HepG2 (cell line): ENCODE measurements around the gene TFEB. TPM values are rescaled to one million over a fixed set of nuclear protein-coding genes. Genes with fewer than 3 reads are reported as not detected.

Experiments
- ATAC-seq: fragments of 200-7000 bp; cut with Tn5 transposase; 3 replicates; pipeline ENCODE4 v1.9.1; 2020; ENCODE audit warnings: mild to moderate bottlenecking, moderate library complexity
- BruUV-seq: library from RNA; stranded (reverse); fragments of 400-500 nt; replicated peaks from 2 replicates; lab custom pipeline; 2021; lab: Mats Ljungman, UMichigan
- CTCF ChIA-PET: fragments of 300-600 bp; formaldehyde crosslinking; extraction: SDS; loops from one replicate; lab custom pipeline; 2021; ENCODE audit warnings: low total read pairs, inconsistent platforms, low intra/inter-chr PET ratio; lab: Yijun Ruan, JAX
- POLR2A ChIA-PET: fragments of 350-600 bp; sonication (Branson Sonifier 250); formaldehyde crosslinking; loops from one replicate; lab custom pipeline; 2020; ENCODE audit warnings: antibody characterized with exemption, inconsistent platforms; lab: Yijun Ruan, JAX
- DNase-seq: peaks from one replicate; pipeline ENCODE4 v3.0.0-alpha.2; 2015; ENCODE audit warnings: low spot score
- FAIRE-seq: peaks from 3 replicates; lab custom pipeline; 2011; peaks lifted over from hg19 to GRCh38; lab: Jason Lieb, UNC
- H2AFZ ChIP-seq: one replicate; pipeline ENCODE4 v1.6.1; 2011; ENCODE audit warnings: low read length, inconsistent platforms
- H3K27ac ChIP-seq: fragments of 300-600 bp; 3 replicates; pipeline ENCODE4 v1.8.0; 2011; ENCODE audit warnings: mixed run types, mild to moderate bottlenecking, mixed read lengths, low read length, inconsistent platforms; ENCODE audit not compliant: insufficient read depth; ENCODE audit errors: extremely low read length
- H3K27me3 ChIP-seq, 2 experiments: fragments of 200-600 bp in 1 of 2; 2 replicates in 1 of 2; 3 replicates in 1 of 2; pipeline versions ENCODE4 v1.6.0 to v1.8.0; 2011; ENCODE audit warnings: low read length in 2 of 2, mild to moderate bottlenecking in 2 of 2, moderate library complexity in 2 of 2, inconsistent platforms in 1 of 2; ENCODE audit not compliant: insufficient read depth in 2 of 2, control insufficient read depth in 1 of 2
- H3K36me3 ChIP-seq, 2 experiments: fragments of 200-600 bp in 1 of 2; replicated peaks in 1 of 2; 2 replicates in 1 of 2; 3 replicates in 1 of 2; pipeline versions ENCODE4 v1.5.1 to v1.8.0; 2011; ENCODE audit warnings: low read length in 2 of 2, inconsistent platforms in 1 of 2; ENCODE audit not compliant: insufficient read depth in 2 of 2, control insufficient read depth in 1 of 2
- H3K4me1 ChIP-seq: 2 replicates; pipeline ENCODE4 v1.5.1; 2012; ENCODE audit warnings: low read length, inconsistent platforms; ENCODE audit not compliant: insufficient read depth
- H3K4me2 ChIP-seq: 2 replicates; pipeline ENCODE4 v1.6.0; 2011; ENCODE audit warnings: low read depth, low read length, inconsistent platforms
- H3K4me3 ChIP-seq, 3 experiments: fragments of 200-600 bp in 1 of 3; sonication (generic), shearing (Covaris generic) in 1 of 3; replicated peaks in 1 of 3; 2 replicates each; pipeline ENCODE4 v1.5.1; 2011 to 2016; ENCODE audit warnings: low read length in 3 of 3, inconsistent platforms in 2 of 3, low read depth in 2 of 3, mild to moderate bottlenecking in 2 of 3, control low read depth in 1 of 3, mixed read lengths in 1 of 3; ENCODE audit not compliant: insufficient read depth in 1 of 3
- H3K79me2 ChIP-seq: one replicate; pipeline ENCODE4 v1.6.1; 2011; ENCODE audit warnings: low read length, inconsistent platforms; ENCODE audit not compliant: insufficient read depth
- H3K9ac ChIP-seq: 2 replicates; pipeline ENCODE4 v1.6.0; 2011; ENCODE audit warnings: mild to moderate bottlenecking, low read depth, low read length, inconsistent platforms; ENCODE audit not compliant: insufficient read depth
- H3K9me3 ChIP-seq: 2 replicates; pipeline ENCODE4 v1.5.1; 2012; ENCODE audit warnings: mild to moderate bottlenecking, low read length
- H4K20me1 ChIP-seq: 2 replicates; pipeline ENCODE4 v1.6.0; 2011; ENCODE audit warnings: inconsistent platforms, mild to moderate bottlenecking, low read length, moderate library complexity; ENCODE audit not compliant: insufficient read depth
- ATM ChIP-seq: fragments of 450-650 bp; IDR thresholded peaks from 2 replicates; pipeline ENCODE4 v1.7.1; 2017; ENCODE audit warnings: mild to moderate bottlenecking, borderline replicate concordance
- CAMTA2 ChIP-seq: sonication (generic); formaldehyde crosslinking; IDR thresholded peaks from 2 replicates; pipeline ENCODE4 v1.4.0; 2020; ENCODE audit warnings: mild to moderate bottlenecking, missing genetic modification reagents, borderline replicate concordance
- FLYWCH1 ChIP-seq: sonication (generic); formaldehyde crosslinking; IDR thresholded peaks from 2 replicates; pipeline ENCODE4 v1.8.1; 2023; ENCODE audit warnings: mild to moderate bottlenecking, missing genetic modification reagents
- IRX3 ChIP-seq: sonication (generic); formaldehyde crosslinking; IDR thresholded peaks from 2 replicates; pipeline ENCODE4 v1.8.1; 2023; ENCODE audit warnings: mild to moderate bottlenecking, low read depth, missing genetic modification reagents, borderline replicate concordance
- KLF9 ChIP-seq: IDR thresholded peaks from 2 replicates; pipeline ENCODE4 v1.6.1; 2016; ENCODE audit warnings: low read depth
- POLR2A ChIP-seq, 2 experiments: IDR thresholded peaks; 2 replicates each; pipeline ENCODE4 v1.6.1; 2011; ENCODE audit warnings: low read depth in 2 of 2, low read length in 2 of 2, mild to moderate bottlenecking in 1 of 2, moderate library complexity in 1 of 2; ENCODE audit not compliant: insufficient read depth in 1 of 2
- POLR2G ChIP-seq: fragments of 200-400 bp; formaldehyde crosslinking; IDR thresholded peaks from 2 replicates; pipeline ENCODE4 v1.6.1; 2018; ENCODE audit warnings: mild to moderate bottlenecking, low read depth, low read length, moderate library complexity
- SALL2 ChIP-seq: sonication (generic); formaldehyde crosslinking; IDR thresholded peaks from 2 replicates; pipeline ENCODE4 v1.8.1; 2023; ENCODE audit warnings: mild to moderate bottlenecking, missing genetic modification reagents, inconsistent platforms
- SMAD9 ChIP-seq: sonication (generic); formaldehyde crosslinking; IDR thresholded peaks from 2 replicates; pipeline ENCODE4 v1.5.1; 2020; ENCODE audit warnings: mild to moderate bottlenecking, missing genetic modification reagents
- SMC3 ChIP-seq: IDR thresholded peaks from 2 replicates; pipeline ENCODE4 v1.6.1; 2011; ENCODE audit warnings: low read length, improper control_type of control experiment
- SNAPC2 ChIP-seq: sonication (generic); formaldehyde crosslinking; IDR thresholded peaks from 2 replicates; pipeline ENCODE4 v1.8.1; 2022; ENCODE audit warnings: mild to moderate bottlenecking, missing genetic modification reagents
- USF2 ChIP-seq, 2 experiments: sonication (generic) in 1 of 2; formaldehyde crosslinking in 1 of 2; IDR thresholded peaks; 2 replicates each; pipeline versions ENCODE4 v1.5.1 to v1.6.1; 2011 to 2020; ENCODE audit warnings: borderline replicate concordance in 1 of 2, low read depth in 1 of 2, low read length in 1 of 2, mild to moderate bottlenecking in 1 of 2, missing genetic modification reagents in 1 of 2, moderate library complexity in 1 of 2
- ZFP36L2 ChIP-seq: sonication (generic); formaldehyde crosslinking; IDR thresholded peaks from 2 replicates; pipeline ENCODE4 v1.4.0; 2020; ENCODE audit warnings: missing genetic modification reagents
- ZNF138 ChIP-seq: sonication (generic); formaldehyde crosslinking; IDR thresholded peaks from 2 replicates; pipeline ENCODE4 v1.5.0; 2020; ENCODE audit warnings: mild to moderate bottlenecking, low read depth, missing genetic modification reagents
- ZNF3 ChIP-seq: IDR thresholded peaks from 2 replicates; pipeline ENCODE4 v1.7.0; 2017; ENCODE audit warnings: inconsistent platforms
- ZNF335 ChIP-seq: sonication (generic); formaldehyde crosslinking; IDR thresholded peaks from 2 replicates; pipeline ENCODE4 v1.4.0; 2020; ENCODE audit warnings: missing genetic modification reagents
- ZNF530 ChIP-seq: sonication (generic); formaldehyde crosslinking; IDR thresholded peaks from 2 replicates; pipeline ENCODE4 v1.5.0; 2020; ENCODE audit warnings: low read depth, mild to moderate bottlenecking, missing genetic modification reagents
- ZNF569 ChIP-seq: sonication (generic); formaldehyde crosslinking; IDR thresholded peaks from 2 replicates; pipeline ENCODE4 v1.5.0; 2020; ENCODE audit warnings: mild to moderate bottlenecking, missing genetic modification reagents, moderate library complexity, borderline replicate concordance
- ZNF772 ChIP-seq: sonication (generic); formaldehyde crosslinking; IDR thresholded peaks from 2 replicates; pipeline ENCODE4 v1.5.0; 2020; ENCODE audit warnings: mild to moderate bottlenecking, missing genetic modification reagents
- WGBS: methylation state at CpG from one replicate; pipeline ENCODE4 v1.1.6; 2017; ENCODE audit warnings: low lambda C conversion rate; 5-methylcytosine and 5-hydroxymethylcytosine counted together
- in situ Hi-C: cut with HindIII; loops from 2 replicates; pipeline ENCODE4 v1.10.0; 2017; ENCODE audit warnings: low pct_unique_long_range_greater_than_20kb; ENCODE audit not compliant: extremely low pct_ligation_motif_present
- intact Hi-C: fragments of 100-400 bp; cut with micrococcal nuclease; formaldehyde crosslinking; loops from one replicate; pipeline ENCODE4 v1.10.0; 2022; ENCODE audit not compliant: unreplicated experiment
- polyA plus RNA-seq, 8 experiments: library from polyadenylated mRNA; depleted of rRNA in 3 of 8; stranded (reverse) in 7 of 8; unstranded in 1 of 8; fragments of >200 nt; fragmentation: Illumina TruSeq in 4 of 8; extraction: Trizol in 4 of 8; gene quantifications; 2 replicates each; pipeline versions ENCODE4 v1.2.1 to v1.2.3, GENCODE V29; 2011 to 2016; ENCODE audit warnings: low read depth in 4 of 8, missing spikeins in 1 of 8, mixed read lengths in 1 of 8; ENCODE audit not compliant: insufficient read depth in 1 of 8
- total RNA-seq, 5 experiments: library from RNA; depleted of rRNA; stranded (reverse); fragments of >200 nt; fragmentation: Illumina TruSeq; extraction: Trizol; gene quantifications; 2 replicates each; pipeline ENCODE4 v1.2.3, GENCODE V29; 2016; ENCODE audit warnings: low read depth in 1 of 5
- TF ChIP-seq, protein P1 (sequence below): IDR thresholded peaks from 2 replicates; pipeline ENCODE4 v1.6.1; 2012; ENCODE audit warnings: low read length, improper control_type of control experiment

Gene TFEB
- total and polyA plus RNA-seq, 2 of the 13 experiments (the other 11 are each of a cell fraction or from before 2014, with no cell fraction given): 13.3 to 18.7 TPM

DNA sequence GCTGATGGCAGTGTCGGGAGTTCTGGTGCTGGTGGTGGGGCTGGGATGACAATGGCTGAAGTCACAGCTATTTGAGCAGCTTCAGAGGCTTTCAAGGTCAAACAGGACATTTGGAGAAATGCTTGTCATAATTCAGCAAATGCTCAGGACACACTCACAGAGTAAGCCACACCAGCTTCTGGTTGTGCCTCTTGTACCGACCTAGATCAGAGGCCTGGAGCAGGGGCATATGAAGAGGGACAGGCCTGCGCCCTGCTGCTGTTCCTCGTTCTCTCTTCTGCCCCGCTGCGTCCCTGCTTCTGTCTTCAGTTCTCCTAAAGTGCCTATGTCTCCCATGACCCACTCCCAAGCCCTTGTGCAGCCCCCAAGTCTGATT is 12.7 kb upstream of the TFEB start:
- in situ Hi-C loops: no loop called here
- H3K4me3 ChIP-seq: peak overlapping the region in 1 of 3 experiments; percentile 60; a peak in 3 of 6 replicates
- H3K4me1 ChIP-seq: peaks cover 76% of the 10 kb centered on the region
- DNase-seq: peak; percentile 79
- ATAC-seq: peak; percentile 54
- H3K36me3 ChIP-seq: no peaks in the 10 kb centered on the region
- no peaks in the 10 kb centered on the region for H4K20me1 ChIP-seq
- H3K27ac ChIP-seq: peak overlapping the region; percentile 91
- H3K9ac ChIP-seq: peak overlapping the region; percentile 74
- no peak overlapping the region for H2AFZ ChIP-seq
- peak overlapping the region; percentile 88 for H3K4me2 ChIP-seq
- intact Hi-C loops: loop anchor here (1.0 kb wide), 1 partner anchor 20 kb away; no protein-coding TSS in a partner anchor
- POLR2A ChIA-PET: interaction anchor here (0.6 to 7.2 kb wide), 14 partner anchors 9 to 1035 kb away, joined by 3 to 120 read pairs (median 7); partner anchors contain the start of genes FRS3, TFEB and TOMM6
- WGBS: 57% methylated on average over 6 of the region's 6 CpGs
- CTCF ChIA-PET: no interaction called here
- no peaks in the 10 kb centered on the region for H3K9me3 ChIP-seq
- FAIRE-seq: no peak
- BruUV-seq: TSS peak; percentile 94
- H3K27me3 ChIP-seq: no peaks in the 10 kb centered on the region
- no peaks in the 10 kb centered on the region for H3K79me2 ChIP-seq
- TF ChIP-seq ZNF335 (CRISPR knock-in tag) (0 out of 2 replicates have a peak, but pooled peaks have one; percentile 16), SMAD9 (CRISPR knock-in tag) (0 out of 2 replicates have a peak, but pooled peaks have one; percentile 10), KLF9 (CRISPR knock-in tag) (no peak), ZNF569 (CRISPR knock-in tag) (no peak), SMC3 (no peak), CAMTA2 (CRISPR knock-in tag) (no peak), SNAPC2 (CRISPR knock-in tag) (no peak), POLR2A (IDR thresholded peaks at IDR 0.05; ENCODE audit: insufficient read depth in 1 of 2, low read depth in 2 of 2, low read length in 2 of 2) (peak in 1 of 2 experiments; percentile 67; a peak in 1 of 4 replicates), ZNF138 (CRISPR knock-in tag) (no peak), SALL2 (CRISPR knock-in tag) (no peak), FLYWCH1 (CRISPR knock-in tag) (no peak), ZNF772 (CRISPR knock-in tag) (peak; percentile 29; the same call in 1 of the 2 replicates), ZNF530 (CRISPR knock-in tag) (no peak), ZFP36L2 (CRISPR knock-in tag) (no peak), USF2 (IDR thresholded peaks at IDR 0.05; ENCODE audit: low read depth, low read length) (no peak), USF2 (CRISPR knock-in tag; IDR thresholded peaks at IDR 0.05; ENCODE audit: borderline replicate concordance) (no peak), ZNF3 (CRISPR knock-in tag) (no peak), IRX3 (CRISPR knock-in tag) (0 out of 2 replicates have a peak, but pooled peaks have one; percentile 38), ATM (no peak), POLR2G (peak; percentile 61; the same call in 1 of the 2 replicates)
- TF ChIP-seq, protein P1, sequence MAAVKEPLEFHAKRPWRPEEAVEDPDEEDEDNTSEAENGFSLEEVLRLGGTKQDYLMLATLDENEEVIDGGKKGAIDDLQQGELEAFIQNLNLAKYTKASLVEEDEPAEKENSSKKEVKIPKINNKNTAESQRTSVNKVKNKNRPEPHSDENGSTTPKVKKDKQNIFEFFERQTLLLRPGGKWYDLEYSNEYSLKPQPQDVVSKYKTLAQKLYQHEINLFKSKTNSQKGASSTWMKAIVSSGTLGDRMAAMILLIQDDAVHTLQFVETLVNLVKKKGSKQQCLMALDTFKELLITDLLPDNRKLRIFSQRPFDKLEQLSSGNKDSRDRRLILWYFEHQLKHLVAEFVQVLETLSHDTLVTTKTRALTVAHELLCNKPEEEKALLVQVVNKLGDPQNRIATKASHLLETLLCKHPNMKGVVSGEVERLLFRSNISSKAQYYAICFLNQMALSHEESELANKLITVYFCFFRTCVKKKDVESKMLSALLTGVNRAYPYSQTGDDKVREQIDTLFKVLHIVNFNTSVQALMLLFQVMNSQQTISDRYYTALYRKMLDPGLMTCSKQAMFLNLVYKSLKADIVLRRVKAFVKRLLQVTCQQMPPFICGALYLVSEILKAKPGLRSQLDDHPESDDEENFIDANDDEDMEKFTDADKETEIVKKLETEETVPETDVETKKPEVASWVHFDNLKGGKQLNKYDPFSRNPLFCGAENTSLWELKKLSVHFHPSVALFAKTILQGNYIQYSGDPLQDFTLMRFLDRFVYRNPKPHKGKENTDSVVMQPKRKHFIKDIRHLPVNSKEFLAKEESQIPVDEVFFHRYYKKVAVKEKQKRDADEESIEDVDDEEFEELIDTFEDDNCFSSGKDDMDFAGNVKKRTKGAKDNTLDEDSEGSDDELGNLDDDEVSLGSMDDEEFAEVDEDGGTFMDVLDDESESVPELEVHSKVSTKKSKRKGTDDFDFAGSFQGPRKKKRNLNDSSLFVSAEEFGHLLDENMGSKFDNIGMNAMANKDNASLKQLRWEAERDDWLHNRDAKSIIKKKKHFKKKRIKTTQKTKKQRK: no peak
